Tibial artery (tissue), 4 donors: ENCODE data around the gene SMAGP.

ENCODE experiments used
- DNase-seq, 2 donors: peaks; one replicate each; pipeline ENCODE4 v3.0.0-alpha.2; 2019
- H3K27ac ChIP-seq, 2 donors: fragments of 200-600 bp; sonication (generic) in 1 of 2; 1 replicate in 1 of 2; 2 replicates in 1 of 2; pipeline ENCODE4 v1.5.1; 2018 to 2019; ENCODE audit warnings: mild to moderate bottlenecking in 1 of 2
- H3K27me3 ChIP-seq, 2 donors: fragments of 200-600 bp; sonication (generic) in 1 of 2; one replicate each; pipeline versions ENCODE4 v1.5.1 to v1.6.0; 2016 to 2019
- H3K36me3 ChIP-seq, 3 donors: fragments of 200-600 bp; sonication (generic) in 2 of 3; one replicate each; pipeline ENCODE4 v1.5.1; 2016 to 2019; ENCODE audit warnings: mild to moderate bottlenecking in 2 of 3
- H3K4me1 ChIP-seq, 4 donors: fragments of 200-600 bp; sonication (generic) in 2 of 4; 1 replicate in 3 of 4; 2 replicates in 1 of 4; pipeline ENCODE4 v1.5.1; 2016 to 2019
- H3K4me3 ChIP-seq, 2 donors: fragments of 200-600 bp; sonication (generic) in 1 of 2; 1 replicate in 1 of 2; 2 replicates in 1 of 2; pipeline ENCODE4 v1.5.1; 2018 to 2019; ENCODE audit warnings: mild to moderate bottlenecking in 2 of 2
- H3K9me3 ChIP-seq, 3 donors: fragments of 200-600 bp; sonication (generic) in 1 of 3; one replicate each; pipeline ENCODE4 v1.5.1; 2016 to 2019
- CTCF ChIP-seq, 2 experiments: fragments of 200-600 bp in 1 of 2; fragments of 450-650 bp in 1 of 2; IDR thresholded peaks; one replicate each; pipeline ENCODE4 v1.5.1; 2017 to 2019; ENCODE audit warnings: antibody characterized with exemption in 2 of 2, mild to moderate bottlenecking in 1 of 2, moderate library complexity in 1 of 2
- intact Hi-C: fragments of 100-400 bp; cut with DNase I; formaldehyde crosslinking; loops from one replicate; pipeline ENCODE4 v1.15.0; 2023; ENCODE audit warnings: low total_unique reads

The SMAGP gene

GRCh38 chr12:51242876-51243275 is 27.3 kb downstream of the SMAGP start:
- DNase-seq = no peak
- no peak overlapping the region for H3K27ac ChIP-seq
- no peak for TF ChIP-seq CTCF (IDR thresholded peaks at IDR 0.05)
- H3K36me3 ChIP-seq = peaks cover 47 to 58% (median 47%) of the 10 kb centered on the region in 3 donors
- no peaks in the 10 kb centered on the region for H3K27me3 ChIP-seq
- H3K4me3 ChIP-seq = no peak overlapping the region
- intact Hi-C loops = no loop called here
- H3K4me1 ChIP-seq = peaks cover 0 to 33% (median 21%) of the 10 kb centered on the region in 4 donors
- H3K9me3 ChIP-seq = no peaks in the 10 kb centered on the region

GRCh38 chr12:51242120-51242519 is 28.1 kb downstream of the SMAGP start:
- peak in 1 of 2 donors; percentile 29 for DNase-seq
- Histone ChIP-seq H3K4me3 (no peak overlapping the region), H3K27ac (no peak overlapping the region), H3K27me3 (no peaks in the 10 kb centered on the region), H3K36me3 (peaks cover 47 to 58% (median 47%) of the 10 kb centered on the region in 3 donors), H3K9me3 (no peaks in the 10 kb centered on the region), H3K4me1 (peaks cover 0 to 34% (median 22%) of the 10 kb centered on the region in 4 donors)
- intact Hi-C loops = no loop called here
- no peak for TF ChIP-seq CTCF (IDR thresholded peaks at IDR 0.05)

GRCh38 chr12:51240971-51241370 is 29.2 kb downstream of the SMAGP start:
- intact Hi-C loops = no loop called here
- H3K4me3 ChIP-seq = peak overlapping the region in 1 of 2 donors; percentile 10
- no peaks in the 10 kb centered on the region for H3K9me3 ChIP-seq
- TF ChIP-seq CTCF (IDR thresholded peaks at IDR 0.05) = no peak
- no peak for DNase-seq
- peaks cover 47 to 57% (median 47%) of the 10 kb centered on the region in 3 donors for H3K36me3 ChIP-seq
- peaks cover 0 to 34% (median 22%) of the 10 kb centered on the region in 4 donors for H3K4me1 ChIP-seq
- peak overlapping the region in 1 of 2 donors; percentile 95 for H3K27ac ChIP-seq
- no peaks in the 10 kb centered on the region for H3K27me3 ChIP-seq

GRCh38 chr12:51238510-51239334 is 31.5 kb downstream of the SMAGP start, which contains the start of gene DAZAP2:
DAZAP2 (plus strand) TSS chr12:51238826; CDS start chr12:51238908, 82 bp downstream.
- Histone ChIP-seq H3K27ac (peak within 1 kb of the TSS; percentile 95 to 99), H3K9me3 (no peaks in the 10 kb centered on the region), H3K4me3 (peak within 1 kb of the TSS; percentile 76 to 78), H3K36me3 (peaks cover 31 to 37% (median 36%) of the 10 kb centered on the region in 3 donors), H3K27me3 (no peaks in the 10 kb centered on the region), H3K4me1 (peaks cover 0 to 34% (median 22%) of the 10 kb centered on the region in 4 donors)
- peak; percentile 19 to 27 for TF ChIP-seq CTCF (IDR thresholded peaks at IDR 0.05)
- peak; percentile 94 to 98 for DNase-seq
- intact Hi-C loops = no loop called here

GRCh38 chr12:51238037-51238509 is 32.1 kb downstream of the SMAGP start:
- peaks cover 30 to 32% (median 31%) of the 10 kb centered on the region in 3 donors for H3K36me3 ChIP-seq
- DNase-seq = no peak
- peaks cover 0 to 34% (median 22%) of the 10 kb centered on the region in 4 donors for H3K4me1 ChIP-seq
- TF ChIP-seq CTCF (IDR thresholded peaks at IDR 0.05) = no peak
- no peaks in the 10 kb centered on the region for H3K9me3 ChIP-seq
- H3K4me3 ChIP-seq = peak overlapping the region; percentile 76 to 78
- H3K27ac ChIP-seq = peak overlapping the region; percentile 95 to 99
- H3K27me3 ChIP-seq = no peaks in the 10 kb centered on the region
- intact Hi-C loops = no loop called here
